Tibial artery (tissue), 4 donors: ENCODE data around the gene SH2D6.
A peak's percentile ranks its signal among the peaks of the same experiment; 100 is the strongest.

Experiments
- DNase-seq, 2 donors: peaks; one replicate each; pipeline ENCODE4 v3.0.0-alpha.2; 2019
- H3K27ac ChIP-seq, 2 donors: fragments of 200-600 bp; sonication (generic) in 1 of 2; 1 replicate in 1 of 2; 2 replicates in 1 of 2; pipeline ENCODE4 v1.5.1; 2018 to 2019; ENCODE audit warnings: mild to moderate bottlenecking in 1 of 2
- H3K27me3 ChIP-seq, 2 donors: fragments of 200-600 bp; sonication (generic) in 1 of 2; one replicate each; pipeline versions ENCODE4 v1.5.1 to v1.6.0; 2016 to 2019
- H3K36me3 ChIP-seq, 3 donors: fragments of 200-600 bp; sonication (generic) in 2 of 3; one replicate each; pipeline ENCODE4 v1.5.1; 2016 to 2019; ENCODE audit warnings: mild to moderate bottlenecking in 2 of 3
- H3K4me1 ChIP-seq, 4 donors: fragments of 200-600 bp; sonication (generic) in 2 of 4; 1 replicate in 3 of 4; 2 replicates in 1 of 4; pipeline ENCODE4 v1.5.1; 2016 to 2019
- H3K4me3 ChIP-seq, 2 donors: fragments of 200-600 bp; sonication (generic) in 1 of 2; 1 replicate in 1 of 2; 2 replicates in 1 of 2; pipeline ENCODE4 v1.5.1; 2018 to 2019; ENCODE audit warnings: mild to moderate bottlenecking in 2 of 2
- H3K9me3 ChIP-seq, 3 donors: fragments of 200-600 bp; sonication (generic) in 1 of 3; one replicate each; pipeline ENCODE4 v1.5.1; 2016 to 2019
- CTCF ChIP-seq, 2 experiments: fragments of 200-600 bp in 1 of 2; fragments of 450-650 bp in 1 of 2; IDR thresholded peaks; one replicate each; pipeline ENCODE4 v1.5.1; 2017 to 2019; ENCODE audit warnings: antibody characterized with exemption in 2 of 2, mild to moderate bottlenecking in 1 of 2, moderate library complexity in 1 of 2
- intact Hi-C: fragments of 100-400 bp; cut with DNase I; formaldehyde crosslinking; loops from one replicate; pipeline ENCODE4 v1.15.0; 2023; ENCODE audit warnings: low total_unique reads

SH2D6 gene

DNA sequence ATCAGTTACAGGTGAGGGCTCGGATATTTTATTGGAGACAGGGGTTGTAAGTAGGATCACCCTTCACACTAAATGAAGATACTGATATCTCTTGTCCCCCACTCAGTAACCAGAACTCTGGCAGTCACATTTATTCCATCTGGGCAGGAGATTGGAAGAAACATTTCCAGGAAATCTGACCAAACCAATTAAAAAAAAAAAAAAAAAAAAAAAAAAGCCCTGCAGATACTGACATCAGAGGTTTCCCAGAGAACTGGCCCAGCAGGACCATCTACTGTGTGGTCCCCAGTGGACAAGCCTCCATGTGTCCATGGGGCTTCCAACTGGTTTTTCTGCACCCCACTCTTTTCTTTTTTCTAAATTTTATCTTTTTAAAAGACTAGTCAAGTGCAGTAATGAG, 41.3 kb downstream of the SH2D6 start:
- H3K4me3 ChIP-seq, result no peak overlapping the region
- TF ChIP-seq CTCF (IDR thresholded peaks at IDR 0.05), result no peak
- H3K27ac ChIP-seq, result no peak overlapping the region
- no peaks in the 10 kb centered on the region for H3K9me3 ChIP-seq
- intact Hi-C loops, result no loop called here
- H3K36me3 ChIP-seq, result no peaks in the 10 kb centered on the region
- H3K4me1 ChIP-seq, result no peaks in the 10 kb centered on the region
- no peak for DNase-seq
- no peaks in the 10 kb centered on the region for H3K27me3 ChIP-seq

DNA sequence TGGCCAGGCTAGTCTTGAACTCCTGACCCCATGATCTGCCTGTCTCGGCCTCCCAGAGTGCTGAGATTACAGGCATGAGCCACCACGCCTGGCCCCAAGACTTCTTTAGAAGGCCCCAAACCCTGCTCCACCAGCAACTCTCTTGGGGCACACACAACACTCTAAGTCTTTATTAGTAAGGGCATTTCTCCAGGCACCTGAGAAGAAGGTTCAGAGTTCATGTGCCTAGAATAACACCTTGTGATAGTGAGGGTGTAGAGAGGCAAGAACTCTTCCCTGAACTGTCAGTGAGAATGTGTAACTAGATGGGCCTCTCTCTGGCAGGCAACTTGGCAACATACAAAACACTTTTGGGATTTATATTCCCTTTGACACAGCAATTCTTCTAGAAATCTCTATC, 43.8 kb downstream of the SH2D6 start:
- intact Hi-C loops, result no loop called here
- DNase-seq, result no peak

GRCh38 chr2:85468096-85468703, 49.7 kb downstream of the SH2D6 start:
- intact Hi-C loops, result no loop called here
- DNase-seq, result peak in 1 of 2 donors; percentile 11

More for the DNA sequence above, 43.8 kb downstream of the SH2D6 start:
- Histone ChIP-seq H3K4me1 (no peaks in the 10 kb centered on the region), H3K27ac (no peak overlapping the region), H3K27me3 (no peaks in the 10 kb centered on the region), H3K9me3 (no peaks in the 10 kb centered on the region), H3K36me3 (no peaks in the 10 kb centered on the region), H3K4me3 (no peak overlapping the region)
- TF ChIP-seq CTCF (IDR thresholded peaks at IDR 0.05), result no peak

DNA sequence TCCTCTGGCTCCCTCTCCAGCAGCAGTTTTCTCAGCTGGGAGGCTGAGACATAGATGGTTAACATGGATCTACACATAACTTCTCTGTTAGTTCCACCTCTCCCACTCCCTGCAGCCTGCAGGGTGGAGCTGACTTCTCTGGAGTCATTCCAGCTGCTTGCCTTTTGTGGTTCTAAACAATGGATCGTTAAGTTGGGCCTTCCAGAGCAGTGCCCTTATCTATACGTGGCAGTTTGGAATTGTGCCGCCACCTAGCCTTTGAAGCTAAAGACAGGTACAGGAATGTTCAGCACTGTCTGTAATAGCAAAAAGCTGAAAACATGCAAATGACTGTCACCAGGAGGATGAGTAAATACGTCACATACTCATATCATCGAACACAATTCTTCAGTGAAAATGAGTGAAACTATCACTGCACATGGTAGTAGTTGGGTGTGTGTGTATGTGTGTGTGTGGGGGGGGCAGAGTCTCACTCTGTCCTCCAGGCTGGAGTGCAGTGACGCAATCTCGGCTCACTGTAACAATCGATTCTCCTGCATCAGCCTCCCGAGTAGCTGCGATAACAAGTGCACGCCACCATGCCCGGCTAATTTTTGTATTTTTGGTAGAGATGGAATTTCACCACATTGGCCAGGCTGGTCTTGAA, 50.3 kb downstream of the SH2D6 start:
- Histone ChIP-seq H3K27ac (no peak overlapping the region), H3K4me1 (peaks cover 0 to 14% (median 11%) of the 10 kb centered on the region in 4 donors), H3K4me3 (no peak overlapping the region), H3K36me3 (no peaks in the 10 kb centered on the region), H3K9me3 (no peaks in the 10 kb centered on the region), H3K27me3 (no peaks in the 10 kb centered on the region)
- peak in 1 of 2 donors; percentile 58 for DNase-seq
- intact Hi-C loops, result no loop called here
- TF ChIP-seq CTCF (IDR thresholded peaks at IDR 0.05), result no peak

More at GRCh38 chr2:85468096-85468703, 49.7 kb downstream of the SH2D6 start:
- Histone ChIP-seq H3K36me3 (no peaks in the 10 kb centered on the region), H3K4me1 (peaks cover 0 to 14% (median 11%) of the 10 kb centered on the region in 4 donors), H3K4me3 (no peak overlapping the region), H3K27me3 (no peaks in the 10 kb centered on the region), H3K9me3 (no peaks in the 10 kb centered on the region), H3K27ac (no peak overlapping the region)
- no peak for TF ChIP-seq CTCF (IDR thresholded peaks at IDR 0.05)

DNA sequence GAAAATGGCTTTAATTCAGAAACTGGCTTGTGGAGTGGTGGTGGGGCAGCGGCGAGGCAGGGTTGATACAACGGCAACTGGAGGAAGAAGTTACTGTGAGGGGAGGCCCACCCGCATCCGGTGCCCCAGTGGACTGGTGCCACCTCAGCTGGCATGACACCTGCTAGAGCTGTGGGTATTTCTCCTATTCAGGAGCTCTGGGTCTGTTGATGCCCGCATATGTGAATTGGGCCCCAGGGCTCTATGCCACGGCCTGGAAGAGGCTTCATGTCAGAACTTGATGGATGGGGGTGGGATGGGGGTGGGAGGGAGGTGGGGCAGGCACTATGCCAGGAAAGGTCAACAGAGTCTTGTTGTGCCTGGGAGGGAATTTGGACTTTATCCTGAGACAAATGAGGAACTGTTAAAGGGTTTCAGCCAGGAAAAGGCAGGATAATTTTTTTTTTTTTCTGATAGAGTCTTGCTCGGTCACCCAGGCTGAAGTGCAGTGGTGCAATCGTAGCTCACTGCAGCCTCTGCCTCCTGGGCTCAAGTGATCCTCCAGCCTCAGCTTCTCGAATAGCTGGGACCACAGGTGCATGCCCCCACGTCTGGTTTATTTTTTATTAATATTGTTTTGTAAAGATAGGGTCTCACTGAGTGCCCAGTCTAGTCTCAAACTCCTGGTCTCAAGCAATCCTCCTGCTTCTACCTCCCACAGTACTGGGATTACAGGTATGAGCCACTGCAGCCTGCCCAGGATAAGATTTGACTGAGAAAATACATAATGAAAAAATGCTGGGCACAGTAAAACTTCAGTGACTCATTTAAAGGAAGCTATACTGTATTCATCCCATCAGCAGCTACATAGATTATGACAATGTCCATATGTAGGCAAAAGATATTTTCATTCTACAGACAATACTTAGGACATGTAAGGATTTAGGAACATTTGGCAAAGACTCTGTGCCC, 52.6 kb downstream of the SH2D6 start:
- intact Hi-C loops, result no loop called here
- Histone ChIP-seq H3K9me3 (no peaks in the 10 kb centered on the region), H3K4me3 (no peak overlapping the region), H3K36me3 (no peaks in the 10 kb centered on the region), H3K27ac (peak overlapping the region; percentile 21 to 22), H3K4me1 (peaks cover 0 to 14% (median 11%) of the 10 kb centered on the region in 4 donors), H3K27me3 (no peaks in the 10 kb centered on the region)
- TF ChIP-seq CTCF (IDR thresholded peaks at IDR 0.05), result no peak
- no peak for DNase-seq
